Activated T-cell treated with anti-CD3 and anti-CD28 coated beads, Interleukin-2, amount 50 U/mL, for 1 hour (primary cell): Measurements from ENCODE around the gene RNF223.

ENCODE experiments used
- DNase-seq: peaks from one replicate; pipeline ENCODE4 v3.0.0-alpha.2; 2020

The RNF223 gene

GRCh38 chr1:1024771-1025699 is 49.1 kb downstream of the RNF223 start:
- no peak for DNase-seq

- DNase-seq, result no peak
Observed at GRCh38 chr1:1024149-1024770, 49.8 kb downstream of the RNF223 start.

DNA sequence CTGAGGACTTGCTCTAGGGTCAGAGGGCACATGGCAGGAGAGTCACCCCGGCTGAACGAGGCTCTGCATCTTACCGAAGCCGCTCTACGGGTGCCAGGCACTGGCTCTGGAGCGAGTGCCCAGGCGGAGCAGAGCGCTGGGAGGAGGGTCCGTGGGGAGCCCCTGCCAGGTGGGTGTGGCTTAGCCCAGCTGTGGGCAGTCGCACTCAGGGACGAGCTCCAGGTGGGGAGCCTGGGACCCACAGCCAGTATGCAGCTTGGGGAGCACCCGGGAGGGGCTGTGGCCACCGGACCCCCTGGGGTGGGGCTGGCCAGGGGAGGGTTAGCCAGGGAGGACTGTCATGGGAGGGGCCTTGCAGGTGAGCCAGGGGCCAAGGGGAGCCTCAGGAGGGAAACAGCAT is 50.4 kb downstream of the RNF223 start:
- no peak for DNase-seq

GRCh38 chr1:1022302-1023009 is 51.6 kb downstream of the RNF223 start:
- no peak for DNase-seq

DNA sequence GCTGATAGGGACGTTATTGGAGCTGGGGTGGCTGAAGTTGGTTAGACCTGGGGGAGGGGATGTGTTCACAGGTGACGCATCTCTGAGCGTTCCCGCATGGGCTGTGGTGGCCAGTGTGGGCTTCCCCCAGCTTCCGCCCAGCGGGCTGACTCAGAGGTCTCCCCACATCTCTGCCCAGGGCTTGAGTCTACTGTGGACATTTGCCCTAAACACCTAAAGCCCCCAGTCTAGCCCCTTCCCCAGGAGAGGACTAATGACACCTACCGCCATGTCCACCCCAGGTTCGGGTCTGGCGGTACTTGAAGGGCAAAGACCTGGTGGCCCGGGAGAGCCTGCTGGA is 52.2 kb downstream of the RNF223 start:
- DNase-seq, result no peak

GRCh38 chr1:1021010-1021919 is 52.8 kb downstream of the RNF223 start:
- no peak for DNase-seq
